OCI-LY1 (cell line): ENCODE results near the gene SPINK6.

ENCODE experiments used
- EZH2 ChIP-seq: fragments of 200-600 bp; sonication (generic), shearing (Covaris generic); IDR thresholded peaks from 2 replicates; pipeline ENCODE4 v1.8.0; 2017; ENCODE audit warnings: borderline replicate concordance, mixed run types, mild to moderate bottlenecking, antibody characterized with exemption, low read length, moderate library complexity, mixed read lengths
- TF ChIP-seq, protein P1 (sequence below): fragments of 200-600 bp; sonication (generic), shearing (Covaris generic); IDR thresholded peaks from 2 replicates; pipeline ENCODE4 v1.5.1; 2017; ENCODE audit warnings: mild to moderate bottlenecking, antibody characterized with exemption, low read length, moderate library complexity, mixed read lengths

- TF ChIP-seq, protein P1, sequence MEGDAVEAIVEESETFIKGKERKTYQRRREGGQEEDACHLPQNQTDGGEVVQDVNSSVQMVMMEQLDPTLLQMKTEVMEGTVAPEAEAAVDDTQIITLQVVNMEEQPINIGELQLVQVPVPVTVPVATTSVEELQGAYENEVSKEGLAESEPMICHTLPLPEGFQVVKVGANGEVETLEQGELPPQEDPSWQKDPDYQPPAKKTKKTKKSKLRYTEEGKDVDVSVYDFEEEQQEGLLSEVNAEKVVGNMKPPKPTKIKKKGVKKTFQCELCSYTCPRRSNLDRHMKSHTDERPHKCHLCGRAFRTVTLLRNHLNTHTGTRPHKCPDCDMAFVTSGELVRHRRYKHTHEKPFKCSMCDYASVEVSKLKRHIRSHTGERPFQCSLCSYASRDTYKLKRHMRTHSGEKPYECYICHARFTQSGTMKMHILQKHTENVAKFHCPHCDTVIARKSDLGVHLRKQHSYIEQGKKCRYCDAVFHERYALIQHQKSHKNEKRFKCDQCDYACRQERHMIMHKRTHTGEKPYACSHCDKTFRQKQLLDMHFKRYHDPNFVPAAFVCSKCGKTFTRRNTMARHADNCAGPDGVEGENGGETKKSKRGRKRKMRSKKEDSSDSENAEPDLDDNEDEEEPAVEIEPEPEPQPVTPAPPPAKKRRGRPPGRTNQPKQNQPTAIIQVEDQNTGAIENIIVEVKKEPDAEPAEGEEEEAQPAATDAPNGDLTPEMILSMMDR: no peak
- TF ChIP-seq EZH2: no peak
These were observed 1.7 kb upstream of the SPINK6 start for GRCh38 chr5:148201151-148201550.
